ENCODE results near the gene TMEM63B.

Gene TMEM63B

GRCh38 chr6:44145839-44146238 is 18.5 kb downstream of the TMEM63B start:
- no peak for DNase-seq

- no peak for DNase-seq
These were observed 19.3 kb downstream of the TMEM63B start for GRCh38 chr6:44146685-44147084.

- no peak for DNase-seq
These were observed 19.9 kb downstream of the TMEM63B start for GRCh38 chr6:44147256-44147655.

GRCh38 chr6:44148306-44148705 is 21.0 kb downstream of the TMEM63B start:
- DNase-seq, result no peak

- no peak for DNase-seq
These were observed 22.1 kb downstream of the TMEM63B start for GRCh38 chr6:44149369-44150012.

DNA sequence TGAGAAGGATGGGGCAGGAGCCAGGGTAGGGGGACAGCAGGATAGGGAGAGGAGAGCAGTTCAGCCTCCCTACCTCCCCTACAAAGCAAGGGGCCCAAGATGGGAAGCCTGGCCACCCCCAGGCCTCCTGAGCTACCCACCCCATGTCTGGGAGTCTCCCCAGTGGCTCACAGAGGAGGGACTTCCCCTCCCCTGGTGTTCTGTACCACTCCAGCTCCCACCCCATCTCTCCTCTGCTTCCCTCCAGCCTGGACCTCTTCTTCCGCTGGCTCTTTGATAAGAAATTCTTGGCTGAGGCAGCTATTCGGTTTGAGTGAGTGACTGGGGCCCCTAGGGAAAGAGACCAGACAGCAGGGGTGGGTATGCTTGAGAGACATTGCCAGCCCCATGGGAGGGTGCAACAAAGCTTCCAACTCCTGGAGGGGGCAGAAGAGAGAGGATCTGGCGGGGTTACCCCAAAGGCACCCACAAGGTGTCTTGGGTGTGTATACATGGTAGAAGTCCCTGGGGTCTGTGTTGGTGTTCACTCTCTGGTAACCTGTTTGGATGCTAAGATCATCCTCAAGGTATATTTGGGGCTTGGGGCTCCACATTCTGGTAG is 23.1 kb downstream of the TMEM63B start:
- DNase-seq, result no peak

DNA sequence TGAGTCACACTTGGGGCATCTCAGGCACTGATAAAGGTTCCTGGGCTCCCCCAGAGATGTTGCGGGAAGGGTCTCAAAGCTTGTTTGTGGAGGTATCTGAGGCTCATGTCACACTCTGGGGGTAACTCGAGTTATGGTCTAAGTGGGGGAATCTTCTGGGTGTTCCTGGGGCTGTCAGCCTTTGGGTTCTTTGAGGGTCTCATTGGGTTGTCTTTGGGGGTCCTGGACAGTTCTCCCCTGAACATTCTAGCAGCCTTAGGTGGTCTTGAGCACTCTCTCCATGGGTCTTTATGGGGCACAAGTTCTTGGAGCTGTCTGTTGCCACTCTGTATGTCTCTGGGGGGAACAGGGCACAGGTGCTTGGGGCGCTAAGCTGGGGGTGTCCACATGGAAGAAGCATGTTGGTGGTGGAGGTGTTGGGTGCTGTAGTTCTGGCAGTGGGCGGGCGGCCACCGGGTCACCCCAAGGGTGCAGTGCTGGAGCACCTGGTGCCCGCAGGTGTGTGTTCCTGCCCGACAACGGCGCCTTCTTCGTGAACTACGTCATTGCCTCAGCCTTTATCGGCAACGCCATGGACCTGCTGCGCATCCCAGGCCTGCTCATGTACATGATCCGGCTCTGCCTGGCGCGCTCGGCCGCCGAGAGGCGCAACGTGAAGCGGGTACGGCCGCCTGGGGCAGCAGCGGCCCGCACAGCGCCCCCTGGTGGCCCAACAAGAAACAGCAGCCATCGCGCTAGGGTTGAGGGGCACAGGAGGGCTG is 24.2 kb downstream of the TMEM63B start:
- DNase-seq, result peak; percentile 82

DNA sequence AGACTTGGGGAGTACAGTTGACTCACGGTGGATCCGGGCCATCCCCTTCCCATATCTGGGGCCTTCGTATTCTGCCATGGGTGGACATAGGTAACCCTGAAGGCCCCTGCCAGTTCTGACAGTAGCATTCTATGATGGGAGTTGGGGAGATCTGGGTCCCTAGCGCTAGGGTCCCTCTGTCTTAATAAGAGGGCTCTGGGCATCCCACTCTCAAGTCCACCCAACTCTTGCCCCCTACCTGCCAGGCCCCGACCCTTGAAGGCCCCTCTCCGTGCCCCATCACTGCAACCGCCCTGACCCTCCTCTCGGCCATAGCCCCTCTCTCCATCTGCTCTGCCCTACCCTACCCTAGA is 24.7 kb downstream of the TMEM63B start:
- DNase-seq, result no peak

DNA sequence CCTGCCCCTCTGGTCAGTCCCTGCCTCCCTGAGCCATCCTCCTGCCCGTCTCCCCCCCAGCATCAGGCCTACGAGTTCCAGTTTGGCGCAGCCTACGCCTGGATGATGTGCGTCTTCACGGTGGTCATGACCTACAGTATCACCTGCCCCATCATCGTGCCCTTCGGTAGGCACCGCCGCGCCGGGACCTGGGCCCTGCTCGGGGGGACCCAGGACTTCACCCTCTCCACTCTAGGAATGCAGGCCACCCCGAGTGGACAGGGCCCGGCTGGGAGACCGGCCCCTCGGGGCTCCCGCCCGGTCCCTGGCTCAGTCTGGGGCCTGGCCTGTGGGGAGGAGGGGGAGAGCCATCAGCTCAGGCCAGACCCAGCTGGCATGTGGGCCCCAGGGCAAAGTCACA is 25.2 kb downstream of the TMEM63B start:
- no peak for DNase-seq

GRCh38 chr6:44154067-44154466 is 26.7 kb downstream of the TMEM63B start:
- DNase-seq, result no peak

GRCh38 chr6:44156494-44157151 is 29.3 kb downstream of the TMEM63B start:
- no peak for DNase-seq

DNA sequence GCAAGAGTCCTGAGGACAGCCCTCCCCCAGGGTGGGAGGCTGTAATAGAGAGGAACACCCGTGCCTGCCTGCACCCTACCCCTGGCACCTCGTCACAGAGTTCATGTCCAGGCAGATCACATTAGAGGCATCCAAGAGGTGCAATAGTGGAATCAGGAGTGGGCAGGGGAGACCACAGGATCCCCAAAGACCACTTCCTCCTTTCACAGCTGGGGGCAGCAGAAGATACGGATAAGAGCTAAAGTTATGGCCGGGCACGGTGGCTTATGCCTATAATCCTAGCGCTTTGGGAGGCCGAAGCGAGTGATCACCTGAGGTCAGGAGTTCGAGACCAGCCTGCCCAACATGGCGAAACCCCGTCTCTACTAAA is 29.8 kb downstream of the TMEM63B start:
- DNase-seq, result no peak

DNA sequence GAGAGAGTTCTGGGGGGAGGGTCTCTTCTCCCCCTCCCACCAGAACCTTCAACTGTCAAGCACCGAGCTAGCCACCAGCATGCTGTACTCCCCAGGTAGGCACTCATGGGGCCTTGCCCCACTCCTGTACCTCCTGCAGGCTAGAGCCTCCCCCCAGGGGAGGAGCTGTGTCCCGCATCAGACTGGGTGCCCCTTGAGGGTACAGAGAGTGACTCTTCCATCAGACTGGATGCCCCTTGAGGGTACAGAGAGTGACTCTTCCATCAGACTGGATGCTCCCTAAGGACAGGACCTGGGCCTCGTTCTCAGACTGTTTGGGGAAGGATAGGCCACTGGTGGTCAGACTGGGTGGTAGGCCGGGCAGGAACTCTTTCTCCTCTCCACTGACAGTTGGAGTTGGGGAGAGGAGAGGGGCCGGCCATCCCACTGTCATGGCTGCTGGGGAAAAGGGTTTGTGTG is 31.4 kb downstream of the TMEM63B start, which contains the start of gene CAPN11:
Gene CAPN11 (plus strand): TSS at position 51 of the 459 bp plus-strand sequence. CDS start 29 bp downstream, at position 80.
- DNase-seq, result no peak

- no peak for DNase-seq
These were observed 34.6 kb downstream of the TMEM63B start for GRCh38 chr6:44161997-44162338.

GRCh38 chr6:44162876-44163625 is 35.7 kb downstream of the TMEM63B start:
- DNase-seq, result no peak

- no peak for DNase-seq
These were observed 38.8 kb downstream of the TMEM63B start for GRCh38 chr6:44166116-44166515.

DNA sequence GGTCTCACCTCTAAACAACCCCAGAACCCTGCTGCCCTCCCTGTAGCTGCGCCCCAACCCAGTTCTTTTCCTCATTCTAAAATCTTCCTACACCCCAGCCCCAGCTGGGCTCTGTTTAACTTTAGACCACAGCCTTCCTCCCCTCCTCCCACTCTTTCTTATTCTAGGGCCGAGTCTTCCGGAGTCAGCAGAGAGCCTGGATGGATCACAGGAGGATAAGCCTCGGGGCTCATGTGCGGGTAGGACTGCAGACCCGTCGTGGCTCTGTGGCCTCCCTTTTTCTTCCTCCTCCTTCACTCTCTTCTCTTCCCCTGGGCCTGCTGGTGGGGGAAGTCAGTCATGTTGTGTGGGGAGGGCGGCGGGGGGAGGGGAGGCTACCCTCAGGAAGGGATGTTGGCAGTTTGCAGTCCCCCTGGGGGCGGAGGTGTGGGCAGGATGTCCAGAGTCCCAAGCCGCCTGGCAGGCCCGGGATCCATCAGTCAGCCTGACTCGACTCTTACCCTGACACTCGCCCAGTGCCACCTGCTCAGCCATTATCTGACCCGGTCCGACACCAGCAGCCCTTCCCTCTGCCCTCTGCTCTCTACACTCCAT is 39.3 kb downstream of the TMEM63B start:
- DNase-seq, result no peak

DNA sequence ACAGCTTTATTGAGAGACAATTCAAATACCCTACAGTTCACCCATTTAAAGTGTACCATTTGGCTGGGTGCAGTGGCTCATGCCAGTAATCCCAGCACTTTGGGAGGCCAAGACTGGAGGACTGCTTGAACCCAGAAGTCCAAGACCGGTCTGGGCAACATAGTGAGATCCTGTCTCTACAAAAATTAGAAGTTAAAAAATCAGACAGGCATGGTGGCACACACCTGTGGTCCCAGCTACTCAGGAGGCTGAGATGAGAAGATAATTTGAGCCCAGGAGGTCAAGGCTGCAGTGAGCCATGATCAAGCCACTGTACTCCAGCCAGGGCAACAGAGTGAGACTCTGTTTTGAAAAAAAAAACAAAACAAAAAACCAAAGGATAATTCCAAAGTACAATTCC is 40.2 kb downstream of the TMEM63B start:
- no peak for DNase-seq

- DNase-seq, result no peak
These were observed 41.8 kb downstream of the TMEM63B start for GRCh38 chr6:44169154-44169553.

DNA sequence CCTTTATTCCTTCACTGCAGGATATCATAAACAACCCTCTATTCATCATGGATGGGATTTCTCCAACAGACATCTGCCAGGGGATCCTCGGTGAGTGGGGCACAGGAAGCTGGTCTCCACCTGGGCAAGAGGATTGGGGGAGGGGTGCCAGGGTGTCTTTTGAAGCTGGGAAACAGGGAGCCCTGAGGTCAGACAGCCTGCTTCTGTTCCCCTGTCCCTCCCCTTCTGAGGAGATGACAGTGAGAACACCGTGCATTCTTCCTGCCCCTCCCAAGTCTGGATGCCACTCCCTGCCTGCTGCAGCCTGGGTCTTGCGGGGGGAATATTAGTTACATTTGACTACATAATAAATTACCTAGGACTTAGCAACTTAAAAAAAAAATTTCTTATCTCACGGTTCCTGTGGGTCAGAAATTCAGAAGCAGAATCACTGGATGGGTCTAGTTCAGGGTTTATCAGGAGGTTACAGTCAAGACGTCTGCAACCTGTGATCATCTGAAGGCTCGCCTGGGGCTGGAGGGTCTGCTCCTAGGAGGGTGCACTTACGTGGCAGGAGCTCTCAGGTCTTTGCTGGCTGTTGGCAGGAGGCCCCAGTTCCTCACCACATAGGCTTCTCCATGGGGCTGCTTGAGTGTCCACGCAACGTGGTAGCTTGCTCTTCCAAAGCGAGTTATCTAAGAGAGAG is 42.7 kb downstream of the TMEM63B start:
- DNase-seq, result no peak

GRCh38 chr6:44171899-44172546 is 44.7 kb downstream of the TMEM63B start:
- no peak for DNase-seq

Data from activated CD4-positive, alpha-beta T cell treated with anti-CD3 and anti-CD28 coated beads, Interleukin-2, amount 50 U/mL, for 16 hours (primary cell).